Neural crest cell (in vitro differentiated cells): Measurements from ENCODE around the gene GOLGA6L25. TPM values are rescaled to one million over a fixed set of nuclear protein-coding genes. Genes with fewer than 3 reads are reported as not detected.
"Not testable (repeated sequence)": the region's sequence is repeated elsewhere in the genome, so short reads cannot be mapped to it uniquely, and the experiment has no call there.

ENCODE experiments used
- DNase-seq: peaks from one replicate; pipeline ENCODE4 v3.0.0; 2021; ENCODE audit warnings: low read depth, mixed read lengths, low spot score
- H3K27ac Mint-ChIP-seq: one replicate; pipeline ENCODE4 v1.8.0; 2021; ENCODE audit warnings: mild to moderate bottlenecking, mixed read lengths; ENCODE audit not compliant: unreplicated experiment
- H3K27me3 Mint-ChIP-seq: 2 replicates; pipeline ENCODE4 v1.8.0; 2021; ENCODE audit warnings: low read depth, mild to moderate bottlenecking, mixed read lengths
- H3K36me3 Mint-ChIP-seq: 2 replicates; pipeline ENCODE4 v1.8.0; 2021; ENCODE audit warnings: low read depth, mild to moderate bottlenecking, mixed read lengths
- H3K4me1 Mint-ChIP-seq: 2 replicates; pipeline ENCODE4 v1.8.0; 2021; ENCODE audit warnings: mixed read lengths
- H3K4me3 Mint-ChIP-seq: one replicate; pipeline ENCODE4 v1.8.0; 2021; ENCODE audit warnings: mild to moderate bottlenecking, mixed read lengths
- H3K9me3 Mint-ChIP-seq: 2 replicates; pipeline ENCODE4 v1.8.0; 2021; ENCODE audit warnings: mixed read lengths
- total RNA-seq: library from RNA; stranded (reverse); gene quantifications from 2 replicates; pipeline ENCODE4 v1.2.1, GENCODE V29; 2021

The GOLGA6L25 gene
- total RNA-seq, 1 donor from 2014 or later: not detected

GRCh38 chr15:28602152-28602551 is 48.8 kb downstream of the GOLGA6L25 start:
- H3K9me3 Mint-ChIP-seq: not testable (repeated sequence)

More at GRCh38 chr15:28602152-28602551, 48.8 kb downstream of the GOLGA6L25 start:
- H3K27ac Mint-ChIP-seq, H3K4me3 Mint-ChIP-seq, H3K27me3 Mint-ChIP-seq, DNase-seq, H3K36me3 Mint-ChIP-seq, H3K4me1 Mint-ChIP-seq: not testable (repeated sequence)

Other genes starting within 250 kb of the GOLGA6L25 start
- gene HERC2, start 231.4 kb upstream of the GOLGA6L25 start, total RNA-seq: 83.6 and 87.7 TPM in 2 replicates
- gene GOLGA6L24, start 195.5 kb upstream of the GOLGA6L25 start, total RNA-seq: not detected in 2 replicates
- not detected in 2 replicates for gene GOLGA8F, start 174.9 kb upstream of the GOLGA6L25 start, total RNA-seq
- not detected in 2 replicates for gene GOLGA8G, start 20.6 kb upstream of the GOLGA6L25 start, total RNA-seq
- 0.40 and 0.82 TPM in 2 replicates for gene GOLGA8M, start 158.9 kb downstream of the GOLGA6L25 start, total RNA-seq